T-cell (primary cell): ENCODE results near the gene NCSTN. TPM values are rescaled to one million over a fixed set of nuclear protein-coding genes. Genes with fewer than 3 reads are reported as not detected.

Experiments
- ATAC-seq, 4 experiments: fragments of 200-7000 bp in 3 of 4; fragments of 150-1000 bp in 1 of 4; cut with Tn5 transposase; replicated peaks in 1 of 4; 1 replicate in 3 of 4; 2 replicates in 1 of 4; pipeline ENCODE4 v1.10.0; 2021; ENCODE audit warnings: moderate library complexity in 3 of 4, mild to moderate bottlenecking in 2 of 4, moderate number of reproducible peaks in 1 of 4
- CTCF ChIA-PET, 2 donors: fragments of 300-600 bp; sonication (Branson Sonifier 250); formaldehyde crosslinking; loops; one replicate each; lab custom pipeline; 2022; ENCODE audit warnings: antibody characterized with exemption in 2 of 2; lab: Charles Lee
- POLR2A ChIA-PET, 2 donors: fragments of 300-600 bp; sonication (Branson Sonifier 250); formaldehyde crosslinking; loops; one replicate each; lab custom pipeline; 2022; ENCODE audit warnings: antibody characterized with exemption in 2 of 2; lab: Charles Lee
- DNase-seq, 35 experiments: peaks; one replicate each; pipeline versions ENCODE4 v3.0.0 to v3.0.0-alpha.2; 2013 to 2023
- H3K27ac ChIP-seq: one replicate; pipeline ENCODE4 v1.5.1; 2013; ENCODE audit warnings: low read length
- H3K27me3 ChIP-seq, 2 experiments: replicated peaks in 1 of 2; 1 replicate in 1 of 2; 2 replicates in 1 of 2; pipeline versions ENCODE4 v1.6.1 to v1.7.0; 2013; ENCODE audit warnings: low read length in 1 of 2, mixed read lengths in 1 of 2; ENCODE audit not compliant: control insufficient read depth in 2 of 2, insufficient read depth in 2 of 2; ENCODE audit errors: extremely low read depth in 1 of 2
- H3K36me3 ChIP-seq, 2 donors: 1 replicate in 1 of 2; 2 replicates in 1 of 2; pipeline versions ENCODE4 v1.6.1 to v1.7.0; 2013; ENCODE audit warnings: low read length in 1 of 2; ENCODE audit not compliant: control insufficient read depth in 2 of 2, insufficient read depth in 1 of 2; ENCODE audit errors: extremely low read depth in 1 of 2
- H3K4me1 ChIP-seq, 2 experiments: 1 replicate in 1 of 2; 2 replicates in 1 of 2; pipeline versions ENCODE4 v1.6.1 to v1.7.0; 2013; ENCODE audit warnings: low read length in 2 of 2, mixed read lengths in 1 of 2; ENCODE audit not compliant: insufficient read depth in 2 of 2, control insufficient read depth in 1 of 2; ENCODE audit errors: extremely low read depth in 1 of 2
- H3K4me3 ChIP-seq, 2 donors: 1 replicate in 1 of 2; 2 replicates in 1 of 2; pipeline versions ENCODE4 v1.5.1 to v1.7.0; 2013; ENCODE audit warnings: mild to moderate bottlenecking in 2 of 2, low read length in 1 of 2, moderate library complexity in 1 of 2; ENCODE audit not compliant: control insufficient read depth in 1 of 2; ENCODE audit errors: extremely low read depth in 1 of 2
- H3K9me3 ChIP-seq: 2 replicates; pipeline ENCODE4 v1.7.0; 2013
- H3K27ac Mint-ChIP-seq, 2 donors: one replicate each; pipeline ENCODE4 v1.8.0; 2020 to 2021; ENCODE audit warnings: mild to moderate bottlenecking in 2 of 2, mixed read lengths in 2 of 2
- H3K27me3 Mint-ChIP-seq, 2 donors: one replicate each; pipeline ENCODE4 v1.8.0; 2021 to 2022; ENCODE audit warnings: mixed read lengths in 2 of 2
- H3K36me3 Mint-ChIP-seq: one replicate; pipeline ENCODE4 v1.8.0; 2021; ENCODE audit warnings: mixed read lengths
- H3K4me1 Mint-ChIP-seq, 3 donors: one replicate each; pipeline ENCODE4 v1.8.0; 2020 to 2022; ENCODE audit warnings: mixed read lengths in 3 of 3, mild to moderate bottlenecking in 1 of 3
- H3K4me3 Mint-ChIP-seq, 3 donors: one replicate each; pipeline ENCODE4 v1.8.0; 2020 to 2022; ENCODE audit warnings: mild to moderate bottlenecking in 3 of 3, mixed read lengths in 3 of 3, moderate library complexity in 3 of 3
- H3K9me3 Mint-ChIP-seq, 3 donors: one replicate each; pipeline ENCODE4 v1.8.0; 2020 to 2022; ENCODE audit warnings: mixed read lengths in 3 of 3
- WGBS: methylation state at CpG from one replicate; pipeline ENCODE4 v1.1.5; 2013; ENCODE audit warnings: missing lambda C conversion rate; ENCODE audit not compliant: insufficient coverage; 5-methylcytosine and 5-hydroxymethylcytosine counted together
- total RNA-seq, 35 experiments: library from RNA in 6 of 35; stranded (reverse) in 6 of 35; fragments of 120-200 nt in 1 of 35; gene quantifications; one replicate each; pipeline versions ENCODE4 v1.2.1 to v1.2.4 and lab custom pipeline; 2013 to 2026

The NCSTN gene
- total RNA-seq, 5 donors from 2014 or later (not counting 1 experiment from before 2014, with no cell fraction given), result 62.2 to 78.9 (median 71.8) TPM

DNA sequence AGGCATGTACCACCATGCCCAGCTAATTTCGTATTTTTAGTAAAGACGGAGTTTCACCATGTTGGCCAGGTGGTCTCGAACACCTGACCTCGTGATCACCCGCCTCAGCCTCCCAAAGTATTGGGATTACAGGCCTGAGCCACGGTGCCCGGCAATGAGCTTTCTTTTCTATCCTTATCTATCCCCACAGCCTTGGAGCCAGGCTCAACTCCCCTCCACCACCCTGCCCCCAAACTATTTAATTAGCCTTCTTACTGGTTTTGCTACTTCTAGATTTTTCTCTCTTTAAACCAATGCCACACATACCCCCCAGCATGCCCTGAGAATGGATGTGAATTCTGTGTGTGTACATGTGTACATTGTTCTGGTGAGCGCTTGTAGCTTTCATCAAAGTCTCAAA lies 51.5 kb downstream of the NCSTN start:
- H3K27ac Mint-ChIP-seq, result no peak overlapping the region
- no peak overlapping the region for H3K4me3 Mint-ChIP-seq
- Histone ChIP-seq H3K4me1 (peaks cover 0 to under 1% of the 10 kb centered on the region in 2 experiments), H3K4me3 (no peak overlapping the region), H3K9me3 (no peaks in the 10 kb centered on the region), H3K27ac (no peak overlapping the region), H3K36me3 (no peaks in the 10 kb centered on the region), H3K27me3 (peaks cover 0 to 18% of the 10 kb centered on the region in 2 experiments)
- POLR2A ChIA-PET, result no interaction called here
- 72% methylated on average over 7 of the region's 8 CpGs for WGBS
- peaks cover 0 to 4% (median 0%) of the 10 kb centered on the region in 3 donors for H3K4me1 Mint-ChIP-seq
- CTCF ChIA-PET, result interaction anchor here (0.5 to 0.7 kb wide), 4 partner anchors 24 to 379 kb away, joined by 3 to 4 read pairs (median 3); partner anchors contain the start of gene SLAMF6 (in 1 of the 2)
- H3K36me3 Mint-ChIP-seq, result no peaks in the 10 kb centered on the region
- H3K9me3 Mint-ChIP-seq, result no peaks in the 10 kb centered on the region
- DNase-seq (no peak), ATAC-seq (no peak)
- H3K27me3 Mint-ChIP-seq, result peaks cover 3 to 15% of the 10 kb centered on the region in 2 donors

DNA sequence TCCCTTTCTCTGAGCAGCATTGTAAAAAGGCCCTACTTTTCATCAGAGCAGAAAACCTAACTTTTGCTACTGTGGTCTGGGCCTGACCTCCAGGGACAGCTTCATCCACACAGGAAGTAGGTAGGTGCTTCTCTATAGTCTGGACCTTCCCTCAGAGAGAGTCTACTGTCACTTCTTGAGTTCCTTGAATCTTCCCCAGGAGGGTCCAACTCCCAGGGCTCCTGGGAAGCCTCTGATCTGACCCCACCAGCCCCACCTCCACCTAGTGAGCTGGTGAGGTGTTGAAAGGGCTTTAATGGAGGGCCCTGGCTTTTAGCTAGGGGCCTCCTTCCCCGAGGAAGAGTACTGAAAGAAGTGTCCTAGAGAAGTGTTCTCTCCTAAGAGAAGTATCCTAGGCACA lies 54.5 kb downstream of the NCSTN start:
- Mint-ChIP-seq H3K27ac (no peak overlapping the region), H3K36me3 (no peaks in the 10 kb centered on the region), H3K4me1 (peaks cover 6 to 12% (median 11%) of the 10 kb centered on the region in 3 donors), H3K9me3 (no peaks in the 10 kb centered on the region), H3K27me3 (peaks cover 7 to 24% of the 10 kb centered on the region in 2 donors), H3K4me3 (no peak overlapping the region)
- CTCF ChIA-PET, result interaction anchor here in 1 of 2 donors (1.1 kb wide), 1 partner anchor 21 kb away, joined by 4 read pairs; no protein-coding TSS in a partner anchor
- no peak overlapping the region for H3K27ac ChIP-seq
- ATAC-seq (no peak), DNase-seq (no peak)
- WGBS, result no CpG with 5 or more reads among the region's 1 CpG
- peaks cover 0 to 41% of the 10 kb centered on the region in 2 experiments for H3K27me3 ChIP-seq
- H3K4me1 ChIP-seq, result peaks cover 0 to 17% of the 10 kb centered on the region in 2 experiments
- no peaks in the 10 kb centered on the region for H3K9me3 ChIP-seq
- no peak overlapping the region for H3K4me3 ChIP-seq
- POLR2A ChIA-PET, result no interaction called here
- H3K36me3 ChIP-seq, result no peaks in the 10 kb centered on the region

DNA sequence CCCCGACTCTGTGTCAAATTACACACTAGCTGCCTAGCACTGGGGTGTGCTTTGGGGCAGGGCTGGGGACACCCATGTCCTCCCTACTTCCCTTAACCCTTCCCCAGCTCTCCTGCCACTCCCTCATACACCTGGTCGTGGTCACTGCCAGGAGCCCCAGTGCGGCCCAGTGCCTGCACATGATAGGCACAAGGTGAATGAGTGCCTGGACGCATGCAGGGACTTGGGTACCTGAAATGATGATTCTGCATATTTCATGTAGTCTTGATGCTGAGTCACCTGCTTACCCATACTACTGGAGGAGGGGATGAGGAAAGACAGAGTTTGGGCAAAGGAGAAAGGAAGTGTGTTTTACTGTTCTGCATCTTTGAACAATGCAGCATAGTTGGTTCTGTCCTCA lies 55.6 kb downstream of the NCSTN start:
- ChIA-PET CTCF (interaction anchor here in 1 of 2 donors (1.1 kb wide), 1 partner anchor 22 kb away, joined by 4 read pairs; no protein-coding TSS in a partner anchor), POLR2A (no interaction called here)
- Histone ChIP-seq H3K27me3 (peaks cover 0 to 39% of the 10 kb centered on the region in 2 experiments), H3K4me3 (no peak overlapping the region), H3K4me1 (peaks cover 0 to 17% of the 10 kb centered on the region in 2 experiments), H3K36me3 (no peaks in the 10 kb centered on the region), H3K27ac (no peak overlapping the region), H3K9me3 (no peaks in the 10 kb centered on the region)
- no peaks in the 10 kb centered on the region for H3K9me3 Mint-ChIP-seq
- peak overlapping the region in 1 of 2 donors; percentile 6 for H3K27ac Mint-ChIP-seq
- H3K4me1 Mint-ChIP-seq, result peaks cover 6 to 12% (median 11%) of the 10 kb centered on the region in 3 donors
- no peak for DNase-seq
- H3K27me3 Mint-ChIP-seq, result peaks cover 7 to 27% of the 10 kb centered on the region in 2 donors
- peak overlapping the region; percentile 26 to 39 (median 29) for H3K4me3 Mint-ChIP-seq
- no peaks in the 10 kb centered on the region for H3K36me3 Mint-ChIP-seq
- no CpG with 5 or more reads among the region's 4 CpGs for WGBS
- no peak for ATAC-seq

DNA sequence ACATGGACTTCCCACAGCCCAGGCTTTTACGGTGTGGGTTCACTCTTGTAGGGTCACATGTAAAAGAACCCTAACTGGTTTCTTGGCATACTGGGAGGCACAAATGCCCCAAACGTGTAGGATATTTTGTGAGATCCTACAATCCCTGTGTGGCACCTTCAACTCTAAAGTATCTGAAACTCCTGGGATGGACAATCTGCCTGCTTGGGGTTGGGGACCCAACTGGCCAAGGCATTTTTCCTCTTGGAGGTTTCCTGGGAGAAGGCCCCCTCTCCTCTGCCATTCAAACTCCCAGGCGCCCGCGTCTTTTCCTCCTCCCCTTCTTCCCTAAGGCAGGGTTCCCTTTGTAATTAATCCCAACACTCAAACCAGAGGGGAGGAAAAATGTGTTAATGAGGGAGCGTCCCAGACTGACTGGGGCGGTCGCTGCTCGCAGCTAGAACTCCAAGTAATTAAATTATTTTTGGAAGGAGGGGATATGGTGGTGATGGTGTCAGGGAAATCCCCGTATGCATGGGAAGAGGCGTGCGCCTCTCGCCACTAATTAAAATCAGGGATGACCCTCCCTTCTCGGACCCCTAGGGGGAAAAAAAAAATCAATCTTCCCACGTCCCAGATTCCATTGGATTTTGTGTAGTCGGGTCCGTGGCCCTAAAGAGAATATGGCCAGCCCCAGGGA lies 56.5 kb downstream of the NCSTN start:
- no peak overlapping the region for H3K27ac Mint-ChIP-seq
- H3K4me3 Mint-ChIP-seq, result peak overlapping the region; percentile 15 to 65 (median 39)
- WGBS, result 33% methylated on average over 4 of the region's 17 CpGs
- Histone ChIP-seq H3K4me3 (peak overlapping the region; percentile 27 to 65), H3K27ac (no peak overlapping the region), H3K27me3 (peaks cover 0 to 36% of the 10 kb centered on the region in 2 experiments), H3K36me3 (no peaks in the 10 kb centered on the region), H3K9me3 (no peaks in the 10 kb centered on the region), H3K4me1 (peaks cover 0 to 17% of the 10 kb centered on the region in 2 experiments)
- CTCF ChIA-PET, result no interaction called here
- POLR2A ChIA-PET, result no interaction called here
- H3K4me1 Mint-ChIP-seq, result peaks cover 6 to 12% (median 11%) of the 10 kb centered on the region in 3 donors
- ATAC-seq (no peak), DNase-seq (no peak)
- H3K9me3 Mint-ChIP-seq, result no peaks in the 10 kb centered on the region
- H3K36me3 Mint-ChIP-seq, result no peaks in the 10 kb centered on the region
- H3K27me3 Mint-ChIP-seq, result peaks cover 7 to 27% of the 10 kb centered on the region in 2 donors

DNA sequence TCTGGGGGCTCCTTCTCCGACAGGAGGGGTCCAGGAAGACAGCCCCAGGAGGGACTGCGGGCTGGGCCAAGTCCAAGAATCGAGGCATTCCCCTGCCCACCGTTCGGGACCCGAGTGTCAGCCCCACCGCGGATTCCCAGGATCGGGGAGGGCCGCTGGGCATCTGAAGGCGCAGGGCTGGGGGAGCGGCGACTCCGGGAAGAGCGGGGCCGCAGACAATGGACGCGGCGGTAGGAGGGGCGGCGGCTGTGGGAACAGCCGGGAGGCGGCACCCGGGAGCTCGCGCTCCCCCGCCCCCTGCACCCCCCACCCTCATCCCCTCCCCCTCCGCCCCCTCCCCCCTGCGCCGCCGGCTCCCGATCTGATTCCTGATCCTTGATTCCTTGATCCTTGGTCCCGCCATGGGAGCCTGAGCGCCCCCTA lies 57.1 kb downstream of the NCSTN start, which contains the start of gene VANGL2:
VANGL2 (plus strand) TSS at position 342 of the 423 bp plus-strand sequence. CDS start 15,274 bp downstream, outside the sequence.
- Mint-ChIP-seq H3K27me3 (peaks cover 7 to 27% of the 10 kb centered on the region in 2 donors), H3K9me3 (no peaks in the 10 kb centered on the region), H3K4me1 (peaks cover 6 to 12% (median 11%) of the 10 kb centered on the region in 3 donors), H3K36me3 (no peaks in the 10 kb centered on the region), H3K4me3 (peak within 1 kb of the TSS; percentile 56 to 66 (median 65)), H3K27ac (no peak within 1 kb of the TSS)
- H3K4me1 ChIP-seq, result peaks cover 0 to 17% of the 10 kb centered on the region in 2 experiments
- ATAC-seq (peak; percentile 54 to 70 (median 56)), DNase-seq (peak in 24 of 35 experiments; percentile 11 to 58 (median 28))
- H3K27me3 ChIP-seq, result peaks cover 0 to 35% of the 10 kb centered on the region in 2 experiments
- peak within 1 kb of the TSS; percentile 33 to 67 for H3K4me3 ChIP-seq
- H3K36me3 ChIP-seq, result no peaks in the 10 kb centered on the region
- H3K9me3 ChIP-seq, result no peaks in the 10 kb centered on the region
- ChIA-PET CTCF (no interaction called here), POLR2A (no interaction called here)
- WGBS, result 5% methylated on average over 11 of the region's 34 CpGs
- H3K27ac ChIP-seq, result no peak within 1 kb of the TSS

DNA sequence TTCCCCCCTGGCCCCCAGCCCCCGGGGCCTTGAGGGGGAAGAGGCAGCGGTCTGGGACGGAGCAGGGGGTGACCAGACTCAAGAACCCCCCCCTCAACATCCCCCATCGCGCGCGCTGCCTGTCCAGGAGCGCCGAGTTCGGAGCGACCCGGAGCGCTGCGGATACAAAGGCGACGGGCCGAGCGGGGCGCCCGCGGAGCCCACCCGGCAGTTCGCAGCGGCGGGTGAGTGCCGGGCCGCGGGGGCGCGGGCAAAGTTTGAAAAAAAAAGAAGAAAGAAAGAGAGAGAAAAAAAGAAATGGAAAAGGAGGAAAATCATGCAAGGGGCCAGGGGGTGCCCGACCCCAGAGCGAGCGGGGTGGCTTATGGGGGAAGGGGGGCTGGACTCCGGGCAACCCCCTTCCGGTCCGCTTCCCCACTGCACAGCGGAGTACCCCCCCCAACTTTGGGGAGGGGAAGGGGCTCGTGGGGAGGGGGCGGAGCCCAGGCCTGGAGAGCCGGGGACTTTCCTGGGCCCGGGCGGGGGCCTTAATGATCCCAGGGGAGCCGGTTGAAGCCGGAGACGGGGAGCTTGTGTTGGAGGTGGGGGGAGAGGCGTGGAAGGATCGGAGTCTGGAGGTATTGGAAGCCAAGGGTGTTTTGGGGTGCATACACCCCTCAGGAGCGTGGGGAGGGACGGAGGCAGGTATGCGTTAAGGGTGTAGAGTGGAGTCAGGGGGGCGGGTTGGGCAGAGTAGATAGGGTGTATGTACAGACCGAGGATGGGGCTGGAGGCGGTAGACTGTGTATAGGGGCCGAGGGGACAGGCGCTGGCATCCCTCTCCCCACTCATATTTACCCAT lies 57.7 kb downstream of the NCSTN start:
- ChIA-PET POLR2A (interaction anchor here in 1 of 2 donors (0.7 kb wide), 1 partner anchor 456 kb away, joined by 3 read pairs; no protein-coding TSS in a partner anchor), CTCF (no interaction called here)
- DNase-seq, result peak in 6 of 35 experiments; percentile 4 to 22 (median 13)
- peaks cover 7 to 26% of the 10 kb centered on the region in 2 donors for H3K27me3 Mint-ChIP-seq
- H3K4me1 ChIP-seq, result peaks cover 0 to 17% of the 10 kb centered on the region in 2 experiments
- H3K36me3 Mint-ChIP-seq, result no peaks in the 10 kb centered on the region
- H3K27me3 ChIP-seq, result peaks cover 0 to 35% of the 10 kb centered on the region in 2 experiments
- peaks cover 6 to 12% (median 11%) of the 10 kb centered on the region in 3 donors for H3K4me1 Mint-ChIP-seq
- H3K27ac ChIP-seq, result no peak overlapping the region
- no peak overlapping the region for H3K27ac Mint-ChIP-seq
- H3K4me3 Mint-ChIP-seq, result peak overlapping the region; percentile 56 to 66 (median 65)
- peak; percentile 44 to 62 (median 56) for ATAC-seq
- H3K36me3 ChIP-seq, result no peaks in the 10 kb centered on the region
- 5% methylated on average over 35 of the region's 55 CpGs for WGBS
- H3K4me3 ChIP-seq, result peak overlapping the region; percentile 33 to 67
- no peaks in the 10 kb centered on the region for H3K9me3 ChIP-seq
- H3K9me3 Mint-ChIP-seq, result no peaks in the 10 kb centered on the region
